GM18858 (cell line): ENCODE data around the gene CTSZ.
"Not testable (repeated sequence)": the region's sequence is repeated elsewhere in the genome, so short reads cannot be mapped to it uniquely, and the experiment has no call there.

Source experiments
- ATAC-seq: cut with Tn5 transposase; IDR thresholded peaks from one replicate; pipeline ENCODE4 v1.9.1; 2021; ENCODE audit not compliant: unreplicated experiment

Gene CTSZ

GRCh38 chr20:58982406-58983114, 24.5 kb downstream of the CTSZ start:
- no peak for ATAC-seq

GRCh38 chr20:58981628-58982364, 25.3 kb downstream of the CTSZ start:
- ATAC-seq: no peak

GRCh38 chr20:58980711-58981627, 26.1 kb downstream of the CTSZ start, which contains the start of gene NELFCD:
Gene NELFCD (plus strand): TSS chr20:58981256. CDS start chr20:58981310, 54 bp downstream.
- ATAC-seq: peak; percentile 68

- no peak for ATAC-seq
Observed at GRCh38 chr20:58978351-58979190, 28.5 kb downstream of the CTSZ start.

- ATAC-seq: no peak
Observed at GRCh38 chr20:58976061-58976730, 30.9 kb downstream of the CTSZ start.

- no peak for ATAC-seq
Observed at GRCh38 chr20:58975353-58975752, 31.7 kb downstream of the CTSZ start.

GRCh38 chr20:58973866-58974265, 33.2 kb downstream of the CTSZ start:
- ATAC-seq: no peak

GRCh38 chr20:58973179-58973578, 33.9 kb downstream of the CTSZ start:
- ATAC-seq: no peak

GRCh38 chr20:58971429-58971828, 35.6 kb downstream of the CTSZ start:
- ATAC-seq: no peak

- no peak for ATAC-seq
Observed at GRCh38 chr20:58970146-58970545, 36.9 kb downstream of the CTSZ start.

- ATAC-seq: no peak
Observed at GRCh38 chr20:58969439-58969838, 37.6 kb downstream of the CTSZ start.

- ATAC-seq: no peak
Observed at GRCh38 chr20:58967652-58968429, 39.2 kb downstream of the CTSZ start.

GRCh38 chr20:58965270-58966064, 41.6 kb downstream of the CTSZ start:
- no peak for ATAC-seq

GRCh38 chr20:58963922-58964321, 43.1 kb downstream of the CTSZ start:
- ATAC-seq: not testable (repeated sequence)

GRCh38 chr20:58963060-58963584, 43.9 kb downstream of the CTSZ start:
- ATAC-seq: no peak

- ATAC-seq: no peak
Observed at GRCh38 chr20:58959652-58960051, 47.4 kb downstream of the CTSZ start.

GRCh38 chr20:58956078-58956477, 51.0 kb downstream of the CTSZ start:
- no peak for ATAC-seq

GRCh38 chr20:58953050-58953449, 54.0 kb downstream of the CTSZ start:
- no peak for ATAC-seq
